SK-N-DZ (cell line): Measurements from ENCODE around the gene TRIM5. TPM values are rescaled to one million over a fixed set of nuclear protein-coding genes. Genes with fewer than 3 reads are reported as not detected.
"Not testable (repeated sequence)": the region's sequence is repeated elsewhere in the genome, so short reads cannot be mapped to it uniquely, and the experiment has no call there.

Experiments used
- DNase-seq: peaks from one replicate; pipeline ENCODE4 v3.0.0-alpha.2; 2015; ENCODE audit warnings: low spot score
- polyA plus RNA-seq, 2 experiments: library from polyadenylated mRNA; depleted of rRNA; stranded (reverse); fragments of >200 nt; gene quantifications; 2 replicates each; pipeline ENCODE4 v1.2.3, GENCODE V29; 2014

The TRIM5 gene
- 2.4 and 4.1 TPM in 2 replicates for polyA plus RNA-seq (2014; cell fraction: cytosol; rRNA removed)
- polyA plus RNA-seq (2014; cell fraction: nucleus; rRNA removed) = 2.1 and 3.6 TPM in 2 replicates

- DNase-seq = peak; percentile 72
These were observed at the start of gene TRIM5 for GRCh38 chr11:5684646-5685362. TSS of gene TRIM5 (minus strand) at chr11:5685074. CDS start at chr11:5680177, 4,897 bp downstream.

- no peak for DNase-seq
These were observed 42.8 kb upstream of the TRIM5 start for GRCh38 chr11:5727691-5728090.

DNA sequence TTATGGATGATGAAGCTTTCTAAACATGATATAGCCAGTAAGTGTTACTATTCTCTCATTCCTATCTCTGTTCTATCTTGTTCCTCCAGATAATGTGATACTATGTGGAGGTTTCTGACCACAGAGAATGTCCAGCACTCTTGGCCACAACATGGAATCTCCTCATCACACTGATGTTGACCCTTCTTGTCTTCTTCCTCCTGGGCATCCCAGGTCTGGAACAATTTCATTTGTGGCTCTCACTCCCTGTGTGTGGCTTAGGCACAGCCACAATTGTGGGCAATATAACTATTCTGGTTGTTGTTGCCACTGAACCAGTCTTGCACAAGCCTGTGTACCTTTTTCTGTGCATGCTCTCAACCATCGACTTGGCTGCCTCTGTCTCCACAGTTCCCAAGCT lies 41.5 kb upstream of the TRIM5 start:
- no peak for DNase-seq

DNA sequence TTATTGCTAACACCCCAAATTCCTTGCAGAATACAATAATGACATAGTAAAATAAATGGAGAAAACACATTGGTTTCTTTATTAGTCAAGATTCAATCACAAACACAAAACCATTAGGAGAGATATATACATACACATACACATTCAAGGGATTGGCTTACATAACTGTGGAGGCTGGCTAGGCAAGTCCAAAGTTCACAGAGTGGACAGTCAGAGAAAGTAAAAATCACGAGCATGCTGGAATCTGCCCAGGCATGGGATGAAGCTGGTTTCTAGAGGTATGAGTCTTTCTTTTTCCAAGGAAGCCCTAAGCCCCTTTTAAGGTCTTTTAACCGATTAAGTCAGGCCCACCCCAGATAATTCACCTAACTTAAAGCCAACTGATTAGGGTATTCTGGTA lies 37.7 kb upstream of the TRIM5 start:
- no peak for DNase-seq

- no peak for DNase-seq
These were observed 35.0 kb upstream of the TRIM5 start for GRCh38 chr11:5719703-5720495.

DNA sequence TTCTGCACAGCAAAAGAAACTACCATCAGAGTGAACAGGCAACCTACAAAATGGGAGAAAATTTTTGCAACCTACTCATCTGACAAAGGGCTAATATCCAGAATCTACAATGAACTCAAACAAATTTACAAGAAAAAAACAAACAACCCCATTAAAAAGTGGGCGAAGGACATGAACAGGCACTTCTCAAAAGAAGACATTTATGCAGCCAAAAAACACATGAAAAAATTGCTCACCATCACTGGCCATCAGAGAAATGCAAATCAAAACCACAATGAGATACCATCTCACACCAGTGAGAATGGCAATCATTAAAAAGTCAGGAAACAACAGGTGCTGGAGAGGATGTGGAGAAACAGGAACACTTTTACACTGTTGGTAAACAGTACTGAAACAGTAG lies 31.6 kb upstream of the TRIM5 start:
- not testable (repeated sequence) for DNase-seq

DNA sequence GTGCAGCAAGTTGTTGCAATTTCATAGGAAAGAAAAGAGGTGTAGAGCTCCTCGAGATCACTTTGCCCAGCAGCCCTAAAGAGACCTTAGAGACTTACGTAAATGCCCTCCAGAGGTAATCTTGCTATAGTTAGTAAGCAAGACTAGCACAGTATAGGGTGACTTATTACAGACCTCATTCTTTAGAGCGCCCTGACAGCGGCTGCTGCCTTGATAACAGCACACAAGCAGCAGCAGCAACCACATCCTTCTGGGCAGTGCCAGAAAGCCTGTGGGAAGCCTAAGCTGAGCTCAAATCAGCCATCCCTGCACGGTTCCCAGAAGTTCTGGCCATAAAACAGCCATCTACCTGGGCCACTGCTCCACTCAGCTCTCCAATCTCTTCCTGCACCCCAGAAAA lies 28.8 kb upstream of the TRIM5 start:
- no peak for DNase-seq

GRCh38 chr11:5712507-5712906 lies 27.6 kb upstream of the TRIM5 start:
- no peak for DNase-seq

DNA sequence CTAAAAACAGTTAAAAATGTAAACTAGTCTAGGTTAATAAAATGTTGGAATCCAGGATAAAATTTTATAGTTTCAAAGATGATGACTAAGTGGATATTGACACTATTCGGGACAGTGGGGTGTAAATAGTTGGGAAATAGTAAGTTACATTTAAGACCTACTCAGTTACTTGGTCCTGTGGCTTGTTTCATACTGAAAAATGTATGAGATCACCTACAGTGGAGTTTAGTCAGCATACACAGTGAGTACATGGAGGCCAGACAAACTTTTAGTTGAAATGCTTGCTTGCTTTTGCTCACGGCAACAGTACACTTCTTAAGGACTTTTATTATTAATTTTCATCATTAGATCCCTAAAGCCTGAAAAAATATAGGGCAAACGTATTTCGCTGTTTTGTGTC lies 20.8 kb upstream of the TRIM5 start:
- DNase-seq = no peak

DNA sequence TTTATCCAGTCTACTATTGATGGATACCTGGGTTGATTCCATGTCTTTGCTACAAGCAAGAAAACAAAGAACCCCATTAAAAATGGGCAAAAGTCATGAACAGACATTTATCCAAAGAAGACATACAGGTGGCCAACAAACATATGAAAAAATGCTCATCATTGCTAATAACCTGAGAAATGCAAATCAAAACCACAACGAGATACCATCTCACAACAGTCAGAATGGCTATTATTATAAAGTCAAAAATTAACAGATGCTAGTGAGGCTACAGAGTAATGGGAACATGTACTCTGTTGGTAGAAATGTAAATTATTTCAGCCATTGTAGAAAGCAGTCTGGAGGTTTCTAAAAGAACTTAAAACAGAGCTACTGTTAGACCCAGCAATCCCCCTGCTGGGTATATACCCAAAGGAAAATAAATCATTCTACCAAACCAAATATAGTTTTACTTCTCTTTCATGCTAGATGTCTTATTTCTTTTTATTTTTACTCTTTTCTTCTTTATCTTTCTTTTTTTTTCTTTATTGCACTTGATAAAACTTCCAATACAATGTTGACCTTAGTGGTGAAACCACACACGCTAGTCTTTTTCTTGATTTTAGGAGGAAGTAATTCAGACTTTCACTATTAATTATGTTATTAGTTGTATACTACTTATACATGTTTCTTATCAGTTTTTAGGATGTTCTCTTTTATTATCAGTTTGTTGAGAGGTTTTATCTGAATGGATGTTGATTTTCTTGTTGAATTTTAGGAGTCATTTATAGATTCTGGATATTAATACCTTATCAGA lies 19.1 kb upstream of the TRIM5 start:
- DNase-seq = no peak

GRCh38 chr11:5701055-5701577 lies 16.2 kb upstream of the TRIM5 start:
- DNase-seq = no peak

- DNase-seq = no peak
These were observed 15.7 kb upstream of the TRIM5 start for GRCh38 chr11:5700421-5701054.

DNA sequence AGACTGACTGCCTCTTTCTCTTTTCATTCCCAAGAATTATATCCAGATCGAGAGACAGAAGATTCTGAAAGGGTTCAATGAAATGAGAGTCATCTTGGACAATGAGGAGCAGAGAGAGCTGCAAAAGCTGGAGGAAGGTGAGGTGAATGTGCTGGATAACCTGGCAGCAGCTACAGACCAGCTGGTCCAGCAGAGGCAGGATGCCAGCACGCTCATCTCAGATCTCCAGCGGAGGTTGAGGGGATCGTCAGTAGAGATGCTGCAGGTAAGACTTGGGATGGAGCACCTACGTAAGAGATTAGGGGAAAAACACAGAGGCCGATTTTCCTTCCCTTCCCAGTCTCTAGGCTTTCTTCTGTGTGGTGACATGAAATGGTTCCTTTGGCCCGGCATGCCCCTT lies 13.4 kb upstream of the TRIM5 start:
- no peak for DNase-seq

- no peak for DNase-seq
These were observed 11.3 kb upstream of the TRIM5 start for GRCh38 chr11:5696210-5696609.

GRCh38 chr11:5695580-5695979 lies 10.7 kb upstream of the TRIM5 start:
- no peak for DNase-seq

GRCh38 chr11:5694642-5695041 lies 9.8 kb upstream of the TRIM5 start:
- DNase-seq = no peak

DNA sequence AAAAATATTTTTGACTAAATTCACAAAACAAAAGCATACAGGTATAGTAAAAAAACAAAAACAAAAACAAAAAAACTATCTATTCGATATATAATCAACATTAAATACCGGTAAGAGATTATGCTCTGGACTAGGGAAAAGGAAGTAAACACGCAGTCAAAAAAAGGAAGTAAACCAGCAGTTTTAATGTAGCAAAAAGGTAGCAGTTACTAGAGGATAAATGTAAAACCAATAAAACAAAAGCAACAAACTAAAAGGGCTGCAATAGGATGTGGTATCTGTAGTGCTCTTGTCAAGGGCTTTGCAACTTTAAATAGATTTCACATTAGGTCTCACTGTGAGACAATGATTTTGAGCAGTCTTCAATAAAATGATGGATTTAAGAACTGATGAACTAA lies 7.1 kb upstream of the TRIM5 start:
- no peak for DNase-seq

- not testable (repeated sequence) for DNase-seq
These were observed 6.5 kb upstream of the TRIM5 start for GRCh38 chr11:5691238-5691963.

- DNase-seq = no peak
These were observed 5.9 kb upstream of the TRIM5 start for GRCh38 chr11:5690736-5691135.

GRCh38 chr11:5690216-5690615 lies 5.3 kb upstream of the TRIM5 start:
- no peak for DNase-seq

- no peak for DNase-seq
These were observed 4.7 kb upstream of the TRIM5 start, which contains the start of gene TRIM22 for GRCh38 chr11:5689551-5689983. TSS of gene TRIM22 (plus strand) at chr11:5689790. CDS start at chr11:5696233, 6,443 bp downstream.
